K562 (cell line): Measurements from ENCODE around the gene SPATA16. TPM values are rescaled to one million over a fixed set of nuclear protein-coding genes. Genes with fewer than 3 reads are reported as not detected.
A peak's percentile ranks its signal among the peaks of the same experiment; 100 is the strongest.

Source experiments
- ATAC-seq: fragments of 200-7000 bp; cut with Tn5 transposase; 3 replicates; pipeline ENCODE4 v1.9.1; 2020; ENCODE audit warnings: moderate library complexity
- BruUV-seq: library from RNA; stranded (reverse); fragments of 400-500 nt; replicated peaks from 2 replicates; lab custom pipeline; 2021; lab: Mats Ljungman, UMichigan
- CTCF ChIA-PET: fragments of 300-600 bp; formaldehyde crosslinking; extraction: SDS; loops from one replicate; lab custom pipeline; 2021; ENCODE audit warnings: low intra/inter-chr PET ratio; lab: Yijun Ruan, JAX
- POLR2A ChIA-PET: fragments of 300-600, 350-650 bp; sonication (Branson Sonifier 250); formaldehyde crosslinking; extraction: SDS; loops from one replicate; lab custom pipeline; 2021; ENCODE audit warnings: antibody characterized with exemption, inconsistent platforms; lab: Yijun Ruan, JAX
- DNase-seq, 4 experiments: peaks; one replicate each; pipeline versions ENCODE4 v3.0.0 to v3.0.0-alpha.2; 2011 to 2018; ENCODE audit warnings: low spot score in 3 of 4, mixed read lengths in 3 of 4; ENCODE audit errors: extremely low read depth in 1 of 4
- FAIRE-seq: peaks from 2 replicates; lab custom pipeline; 2011; peaks lifted over from hg19 to GRCh38; lab: Jason Lieb, UNC
- H2AFZ ChIP-seq: 2 replicates; pipeline ENCODE4 v1.6.0; 2011; ENCODE audit warnings: low read depth, low read length, control low read depth, inconsistent platforms
- H3K27ac ChIP-seq: fragments of 200-600 bp; 3 replicates; pipeline ENCODE4 v1.8.0; 2011; ENCODE audit warnings: low read depth, mild to moderate bottlenecking, control low read depth, inconsistent platforms, low read length, moderate library complexity, mixed read lengths; ENCODE audit errors: extremely low read depth
- H3K27me3 ChIP-seq, 2 experiments: fragments of 300-600 bp in 1 of 2; 2 replicates in 1 of 2; 3 replicates in 1 of 2; pipeline versions ENCODE4 v1.6.0 to v1.8.0; 2011; ENCODE audit warnings: inconsistent platforms in 2 of 2, low read length in 2 of 2, mild to moderate bottlenecking in 1 of 2, mixed read lengths in 1 of 2, moderate library complexity in 1 of 2; ENCODE audit not compliant: control insufficient read depth in 2 of 2, insufficient read depth in 2 of 2
- H3K36me3 ChIP-seq: fragments of 300-600 bp; 3 replicates; pipeline ENCODE4 v1.8.0; 2011; ENCODE audit warnings: mild to moderate bottlenecking, low read length, inconsistent platforms; ENCODE audit not compliant: control insufficient read depth, insufficient read depth
- H3K4me1 ChIP-seq, 2 experiments: fragments of 200-600 bp in 1 of 2; replicated peaks in 1 of 2; 2 replicates in 1 of 2; 3 replicates in 1 of 2; pipeline versions ENCODE4 v1.5.1 to v1.8.0; 2011; ENCODE audit warnings: inconsistent platforms in 2 of 2, low read length in 2 of 2, mild to moderate bottlenecking in 1 of 2, mixed read lengths in 1 of 2, moderate library complexity in 1 of 2; ENCODE audit not compliant: control insufficient read depth in 2 of 2, insufficient read depth in 2 of 2
- H3K4me2 ChIP-seq: 2 replicates; pipeline ENCODE4 v1.6.1; 2011; ENCODE audit warnings: low read length, control low read depth, inconsistent platforms, mixed read lengths; ENCODE audit not compliant: insufficient read depth
- H3K4me3 ChIP-seq: fragments of 200-600 bp; sonication (generic), shearing (Covaris generic); 2 replicates; pipeline ENCODE4 v1.5.1; 2016; ENCODE audit warnings: control low read depth, inconsistent platforms
- H3K79me2 ChIP-seq: fragments of 200-600 bp; 3 replicates; pipeline ENCODE4 v1.8.0; 2011; ENCODE audit warnings: low read length, inconsistent platforms; ENCODE audit not compliant: control insufficient read depth, insufficient read depth
- H3K9ac ChIP-seq, 2 experiments: 2 replicates each; pipeline versions ENCODE4 v1.6.0 to v1.6.1; 2011; ENCODE audit warnings: low read depth in 2 of 2, low read length in 2 of 2, control low read depth in 1 of 2, inconsistent platforms in 1 of 2, mild to moderate bottlenecking in 1 of 2, mixed read lengths in 1 of 2; ENCODE audit not compliant: insufficient read depth in 1 of 2
- H3K9me1 ChIP-seq: one replicate; pipeline ENCODE4 v1.6.0; 2011; ENCODE audit warnings: inconsistent platforms, mild to moderate bottlenecking, low read length, moderate library complexity; ENCODE audit not compliant: control insufficient read depth, insufficient read depth
- H3K9me3 ChIP-seq: replicated peaks from 2 replicates; pipeline ENCODE4 v1.5.1; 2011; ENCODE audit warnings: low read depth, low read length, inconsistent platforms; ENCODE audit not compliant: control insufficient read depth, insufficient read depth
- H4K20me1 ChIP-seq: replicated peaks from 2 replicates; pipeline ENCODE4 v1.6.1; 2011; ENCODE audit warnings: low read length, inconsistent platforms, mixed read lengths; ENCODE audit not compliant: control insufficient read depth, insufficient read depth
- C11orf30 ChIP-seq: fragments of 450-650 bp; IDR thresholded peaks from 2 replicates; pipeline ENCODE4 v1.6.1; 2016; ENCODE audit warnings: low read depth, mild to moderate bottlenecking
- COPS2 ChIP-seq: fragments of 450-650 bp; conservative IDR thresholded peaks from 2 replicates; pipeline ENCODE4 v1.6.1; 2016; ENCODE audit warnings: mild to moderate bottlenecking, moderate library complexity
- EWSR1 ChIP-seq: fragments of 450-650 bp; IDR thresholded peaks from 2 replicates; pipeline ENCODE4 v1.6.1; 2018; ENCODE audit warnings: borderline replicate concordance, mild to moderate bottlenecking, low read depth, moderate library complexity; ENCODE audit not compliant: partially characterized antibody
- FOXP1 ChIP-seq: sonication (generic); formaldehyde crosslinking; IDR thresholded peaks from 2 replicates; pipeline ENCODE4 v1.8.0; 2022; ENCODE audit warnings: mild to moderate bottlenecking, missing genetic modification reagents
- GABPB2 ChIP-seq: fragments of 250-450 bp; sonication (Bioruptor Pico); conservative IDR thresholded peaks from 2 replicates; pipeline ENCODE4 v1.5.1; 2021; ENCODE audit warnings: mild to moderate bottlenecking
- MAFF ChIP-seq: IDR thresholded peaks from 2 replicates; pipeline ENCODE4 v1.6.1; 2012; ENCODE audit warnings: low read length, improper control_type of control experiment
- MAFG ChIP-seq: fragments of 450-650 bp; conservative IDR thresholded peaks from 2 replicates; pipeline ENCODE4 v1.6.1; 2016; ENCODE audit warnings: missing genetic modification characterization, missing compliant biosample characterization
- MECOM ChIP-seq: fragments of 250-450 bp; sonication (Bioruptor Pico); IDR thresholded peaks from 2 replicates; pipeline ENCODE4 v1.8.0; 2022; ENCODE audit warnings: inconsistent platforms
- RBM39 ChIP-seq: fragments of 200-400 bp; formaldehyde crosslinking; optimal IDR thresholded peaks from 2 replicates; pipeline ENCODE3; 2018; ENCODE audit warnings: low read depth, low read length
- SP2 ChIP-seq: IDR thresholded peaks from 2 replicates; pipeline ENCODE4 v1.6.1; 2011; ENCODE audit warnings: mild to moderate bottlenecking, low read depth, low read length, moderate library complexity; ENCODE audit not compliant: poor library complexity, severe bottlenecking; ENCODE audit errors: extremely low read depth
- SREBF1 ChIP-seq: fragments of 150-350 bp; IDR thresholded peaks from 2 replicates; pipeline ENCODE4 v1.6.1; 2014; ENCODE audit warnings: antibody characterized with exemption, low read depth, low read length, borderline replicate concordance
- TAF1 ChIP-seq: IDR thresholded peaks from 2 replicates; pipeline ENCODE4 v1.6.1; 2011; ENCODE audit warnings: mild to moderate bottlenecking, low read length, moderate library complexity; ENCODE audit not compliant: insufficient read depth, control insufficient read depth, severe bottlenecking; ENCODE audit errors: extremely low read depth
- ZFP36 ChIP-seq: fragments of 150-350 bp; IDR thresholded peaks from 2 replicates; pipeline ENCODE4 v1.6.1; 2018; ENCODE audit warnings: low read length, low read depth; ENCODE audit not compliant: partially characterized antibody
- ZFP91 ChIP-seq: sonication (generic); formaldehyde crosslinking; IDR thresholded peaks from 2 replicates; pipeline ENCODE4 v1.8.0; 2022; ENCODE audit warnings: mild to moderate bottlenecking, missing genetic modification reagents
- ZNF316 ChIP-seq: fragments of 450-650 bp; IDR thresholded peaks from 2 replicates; pipeline ENCODE4 v1.6.1; 2016
- in situ Hi-C: fragments of 300-500 bp; cut with MboI; formaldehyde crosslinking; loops from 4 replicates; pipeline ENCODE4 v1.15.0; 2018; ENCODE audit warnings: inconsistent platforms, mixed read lengths
- intact Hi-C: fragments of 100-400 bp; cut with micrococcal nuclease; formaldehyde crosslinking; loops from 2 replicates; pipeline ENCODE4 v1.14.2; 2022
- polyA plus RNA-seq, 8 experiments: library from polyadenylated mRNA; depleted of rRNA in 4 of 8; stranded (reverse) in 5 of 8; unstranded in 3 of 8; fragments of >200 nt; fragmentation: Nextera tagmentation in 2 of 8; fragmentation: Illumina TruSeq in 1 of 8; extraction: Ambion mirVana in 2 of 8; extraction: Trizol in 1 of 8; gene quantifications; 2 replicates each; pipeline versions ENCODE4 v1.2.1 to v1.2.3, GENCODE V29; 2011 to 2014; ENCODE audit warnings: inconsistent platforms in 1 of 8, missing spikeins in 1 of 8
- total RNA-seq, 7 experiments: library from RNA; depleted of rRNA in 6 of 7; stranded (reverse); fragments of >200 nt in 6 of 7; fragmentation: Illumina TruSeq in 2 of 7; extraction: Trizol in 2 of 7; gene quantifications; 2 replicates each; pipeline versions ENCODE4 v1.2.1 to v1.2.3, GENCODE V29; 2011 to 2021; ENCODE audit warnings: low replicate concordance in 1 of 7

SPATA16 gene
- total and polyA plus RNA-seq, 9 of the 15 experiments (the other 6 are each of a cell fraction or from before 2014, with no cell fraction given), result not detected

GRCh38 chr3:173001622-173002021 lies 139.4 kb downstream of the SPATA16 start:
- H3K79me2 ChIP-seq, result no peaks in the 10 kb centered on the region; the same call in 2 of the 3 replicates
- no peak for ATAC-seq
- intact Hi-C loops (no loop called here), in situ Hi-C loops (no loop called here)
- no TSS peak for BruUV-seq
- no peaks in the 10 kb centered on the region for H4K20me1 ChIP-seq
- no peaks in the 10 kb centered on the region for H3K27me3 ChIP-seq
- no peak for FAIRE-seq
- H2AFZ ChIP-seq, result 0 out of 2 replicates have a peak overlapping the region, but pooled peaks have one; percentile 12
- TF ChIP-seq C11orf30 (peak; percentile 61), RBM39 (no peak), ZNF316 (peak; percentile 76), COPS2 (no peak), GABPB2 (no peak), MAFG (tag) (peak; percentile 16; the same call in 1 of the 2 replicates), MAFF (peak; percentile 4; the same call in 1 of the 2 replicates), TAF1 (no peak)
- no peak overlapping the region for H3K4me3 ChIP-seq
- H3K4me1 ChIP-seq, result peaks cover 3 to 11% of the 10 kb centered on the region in 2 experiments; a peak in 4 of 5 replicates
- H3K36me3 ChIP-seq, result no peaks in the 10 kb centered on the region
- H3K9me1 ChIP-seq, result no peaks in the 10 kb centered on the region
- no peak overlapping the region for H3K9ac ChIP-seq
- ChIA-PET CTCF (no interaction called here), POLR2A (no interaction called here)
- H3K27ac ChIP-seq, result no peak overlapping the region
- DNase-seq, result no peak
- H3K9me3 ChIP-seq, result peaks cover 14% of the 10 kb centered on the region; the same call in 1 of the 2 replicates
- H3K4me2 ChIP-seq, result no peak overlapping the region

GRCh38 chr3:173000553-173000952 lies 140.5 kb downstream of the SPATA16 start:
- intact Hi-C loops (no loop called here), in situ Hi-C loops (no loop called here)
- ChIA-PET CTCF (no interaction called here), POLR2A (no interaction called here)
- DNase-seq (no peak), FAIRE-seq (no peak), ATAC-seq (no peak)
- no TSS peak for BruUV-seq
- Histone ChIP-seq H3K4me1 (peaks cover 0 to under 1% of the 10 kb centered on the region in 2 experiments; a peak in 2 of 5 replicates), H3K79me2 (no peaks in the 10 kb centered on the region), H3K4me2 (no peak overlapping the region), H3K36me3 (no peaks in the 10 kb centered on the region), H3K4me3 (no peak overlapping the region), H3K9ac (no peak overlapping the region), H3K27ac (no peak overlapping the region), H4K20me1 (no peaks in the 10 kb centered on the region), H3K9me3 (peaks cover 14% of the 10 kb centered on the region; the same call in 1 of the 2 replicates), H2AFZ (no peak overlapping the region), H3K9me1 (no peaks in the 10 kb centered on the region), H3K27me3 (no peaks in the 10 kb centered on the region)
- no peak for TF ChIP-seq SP2
- no peak for TF ChIP-seq EWSR1
- no peak for TF ChIP-seq ZFP91 (CRISPR knock-in tag)
- TF ChIP-seq ZFP36, result no peak
- no peak for TF ChIP-seq SREBF1
- no peak for TF ChIP-seq FOXP1 (CRISPR knock-in tag)
- TF ChIP-seq MECOM (CRISPR knock-in tag), result no peak
